ENCODE measurements around the gene ZNF569. TPM values are rescaled to one million over a fixed set of nuclear protein-coding genes. Genes with fewer than 3 reads are reported as not detected.
"Not testable (repeated sequence)": the region's sequence is repeated elsewhere in the genome, so short reads cannot be mapped to it uniquely, and the experiment has no call there.

Gene ZNF569
- polyA plus RNA-seq, 3 donors: 13.4 to 14.9 (median 13.7) TPM

GRCh38 chr19:37406140-37406846, 61.0 kb downstream of the ZNF569 start:
- not testable (repeated sequence) for DNase-seq (ENCODE audit: low read depth in 3 of 3, low spot score in 2 of 3)

- no peak for DNase-seq (ENCODE audit: low read depth in 3 of 3, low spot score in 2 of 3)
Measured at GRCh38 chr19:37403403-37403802, 63.8 kb downstream of the ZNF569 start.

GRCh38 chr19:37401078-37401477, 66.2 kb downstream of the ZNF569 start:
- DNase-seq (ENCODE audit: low read depth in 3 of 3, low spot score in 2 of 3): no peak

- not testable (repeated sequence) for DNase-seq (ENCODE audit: low read depth in 3 of 3, low spot score in 2 of 3)
Measured at GRCh38 chr19:37391399-37391798, 75.8 kb downstream of the ZNF569 start.

- no peak for DNase-seq (ENCODE audit: low read depth in 3 of 3, low spot score in 2 of 3)
Measured at GRCh38 chr19:37389234-37389633, 78.0 kb downstream of the ZNF569 start.

GRCh38 chr19:37370880-37371661, 96.2 kb downstream of the ZNF569 start, which contains the start of gene ZNF527:
Gene ZNF527 (plus strand): TSS chr19:37371099. CDS start chr19:37374199, 3,100 bp downstream.
- peak; percentile 90 to 95 (median 92) for DNase-seq (ENCODE audit: low read depth in 3 of 3, low spot score in 2 of 3)

- peak in 1 of 3 donors; percentile 63 for DNase-seq (ENCODE audit: low read depth in 3 of 3, low spot score in 2 of 3)
Measured at GRCh38 chr19:37370386-37370879, 96.8 kb downstream of the ZNF569 start.

GRCh38 chr19:37362733-37363132, 104.5 kb downstream of the ZNF569 start:
- peak in 1 of 3 donors; percentile 6 for DNase-seq (ENCODE audit: low read depth in 3 of 3, low spot score in 2 of 3)

GRCh38 chr19:37361994-37362393, 105.2 kb downstream of the ZNF569 start:
- DNase-seq (ENCODE audit: low read depth in 3 of 3, low spot score in 2 of 3): no peak

Other genes starting within 250 kb of the ZNF569 start
- gene ZNF383, start 249.2 kb downstream of the ZNF569 start, polyA plus RNA-seq (ENCODE audit: insufficient read length in 3 of 3): 10 to 100 TPM; 12.9 to 13.6 (median 13.5) TPM
- gene ZNF527, start 96.3 kb downstream of the ZNF569 start, polyA plus RNA-seq (ENCODE audit: insufficient read length in 3 of 3): 10 to 100 TPM in 1 of 3 donors, 1 to 10 TPM in 2; 8.3 to 17.9 (median 8.9) TPM
- 10 to 100 TPM in 2 of 3 donors, 1 to 10 TPM in 1; 9.8 to 11.5 (median 10.8) TPM for gene ZNF570, start 1.9 kb upstream of the ZNF569 start, polyA plus RNA-seq (ENCODE audit: insufficient read length in 3 of 3)
- 10 to 100 TPM; 18.3 to 20.6 (median 19.6) TPM for gene ZNF793, start 39.5 kb upstream of the ZNF569 start, polyA plus RNA-seq (ENCODE audit: insufficient read length in 3 of 3)
- 10 to 100 TPM in 2 of 3 donors, 1 to 10 TPM in 1; 9.3 to 11.2 (median 10.9) TPM for gene ZNF571, start 127.3 kb upstream of the ZNF569 start, polyA plus RNA-seq (ENCODE audit: insufficient read length in 3 of 3)
- gene ZNF540, start 127.4 kb upstream of the ZNF569 start, polyA plus RNA-seq (ENCODE audit: insufficient read length in 3 of 3): 1 to 10 TPM; 4.5 to 5.1 (median 5.0) TPM
- gene ZFP30, start 188.0 kb upstream of the ZNF569 start, polyA plus RNA-seq (ENCODE audit: insufficient read length in 3 of 3): 10 to 100 TPM; 23.2 to 27.0 (median 23.4) TPM